Endothelial cell (in vitro differentiated cells): ENCODE results near the gene ATP12A. TPM values are rescaled to one million over a fixed set of nuclear protein-coding genes. Genes with fewer than 3 reads are reported as not detected.

Experiments
- DNase-seq: peaks from one replicate; pipeline ENCODE4 v3.0.0; 2021; ENCODE audit warnings: low spot score
- H3K27ac Mint-ChIP-seq: one replicate; pipeline ENCODE4 v1.8.0; 2021; ENCODE audit warnings: mixed read lengths, inconsistent platforms; ENCODE audit not compliant: unreplicated experiment
- H3K27me3 Mint-ChIP-seq: one replicate; pipeline ENCODE4 v1.8.0; 2021; ENCODE audit warnings: mild to moderate bottlenecking, moderate library complexity, mixed read lengths, inconsistent platforms; ENCODE audit not compliant: unreplicated experiment
- H3K36me3 Mint-ChIP-seq: one replicate; pipeline ENCODE4 v1.8.0; 2021; ENCODE audit warnings: mild to moderate bottlenecking, low read depth, mixed read lengths, inconsistent platforms; ENCODE audit not compliant: unreplicated experiment
- H3K4me1 Mint-ChIP-seq: one replicate; pipeline ENCODE4 v1.8.0; 2021; ENCODE audit warnings: mild to moderate bottlenecking, mixed read lengths, inconsistent platforms; ENCODE audit not compliant: unreplicated experiment
- H3K4me3 Mint-ChIP-seq: one replicate; pipeline ENCODE4 v1.8.0; 2021; ENCODE audit warnings: mild to moderate bottlenecking, mixed read lengths, inconsistent platforms; ENCODE audit not compliant: unreplicated experiment
- H3K9me3 Mint-ChIP-seq: one replicate; pipeline ENCODE4 v1.8.0; 2021; ENCODE audit warnings: mixed read lengths, inconsistent platforms; ENCODE audit not compliant: unreplicated experiment
- total RNA-seq: library from RNA; stranded (reverse); fragmentation: NEBNext Ultra II Directional; extraction: Animal tissue kit (Norgen Biotek cat#: 25700); gene quantifications from one replicate; pipeline ENCODE4 v1.2.1, GENCODE V29; 2021; ENCODE audit not compliant: unreplicated experiment
- TF ChIP-seq, protein P1 (sequence below): fragments of 200-600 bp; sonication (generic); IDR thresholded peaks from one replicate; pipeline ENCODE4 v1.5.0; 2021; ENCODE audit warnings: antibody characterized with exemption; ENCODE audit not compliant: unreplicated experiment

ATP12A gene
- total RNA-seq, 1 donor from 2014 or later = 0.64 TPM

DNA sequence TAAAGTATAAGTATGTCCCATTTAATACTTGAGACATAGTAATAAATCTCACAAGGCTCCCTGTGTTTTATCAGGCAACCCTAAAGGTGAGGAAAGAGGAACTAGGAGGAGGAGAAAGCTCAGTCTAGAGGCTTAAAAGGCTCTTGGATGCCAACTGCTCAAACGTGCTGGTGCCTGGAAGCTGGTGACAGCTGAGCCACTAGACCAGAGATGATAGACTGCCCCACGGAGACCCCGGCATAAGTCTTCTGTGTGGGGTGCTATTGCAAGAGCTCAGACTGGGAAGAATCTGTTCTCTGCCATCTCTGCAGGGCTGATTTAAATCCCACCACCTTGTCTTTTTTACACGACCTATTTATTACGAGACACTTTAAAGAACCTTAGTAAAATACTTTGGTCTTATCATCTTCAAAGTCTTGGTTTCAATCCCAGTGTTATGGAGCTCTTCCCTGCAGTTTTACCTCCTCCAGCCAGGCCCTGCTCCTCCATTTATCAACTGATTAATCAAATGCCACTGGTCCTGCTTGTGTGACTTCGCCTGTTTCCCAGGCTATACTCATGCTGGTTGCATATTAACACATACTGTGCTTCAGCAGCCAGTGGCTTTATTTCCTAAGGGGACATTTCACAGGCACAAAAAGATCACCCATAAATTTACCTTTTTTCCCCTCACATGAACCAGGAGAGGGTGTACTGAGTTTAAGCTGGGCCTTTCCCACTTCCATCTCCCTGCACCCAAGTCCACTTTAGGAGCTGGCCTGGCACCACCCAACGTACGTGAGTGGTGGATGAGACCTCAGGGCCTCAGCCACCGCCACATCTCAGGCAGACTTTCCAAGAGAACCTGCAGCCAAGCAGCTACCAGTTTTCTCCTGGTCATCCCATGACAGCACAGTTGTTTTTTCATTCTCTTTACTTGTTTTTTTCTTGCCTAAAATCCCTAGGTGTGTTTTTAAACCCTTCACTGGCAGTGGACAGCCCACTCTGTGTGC is 7.8 kb upstream of the ATP12A start:
- H3K27me3 Mint-ChIP-seq = peaks cover 5% of the 10 kb centered on the region
- H3K36me3 Mint-ChIP-seq = no peaks in the 10 kb centered on the region
- H3K9me3 Mint-ChIP-seq = no peaks in the 10 kb centered on the region
- peaks cover 23% of the 10 kb centered on the region for H3K4me1 Mint-ChIP-seq
- DNase-seq = no peak
- TF ChIP-seq, protein P1, sequence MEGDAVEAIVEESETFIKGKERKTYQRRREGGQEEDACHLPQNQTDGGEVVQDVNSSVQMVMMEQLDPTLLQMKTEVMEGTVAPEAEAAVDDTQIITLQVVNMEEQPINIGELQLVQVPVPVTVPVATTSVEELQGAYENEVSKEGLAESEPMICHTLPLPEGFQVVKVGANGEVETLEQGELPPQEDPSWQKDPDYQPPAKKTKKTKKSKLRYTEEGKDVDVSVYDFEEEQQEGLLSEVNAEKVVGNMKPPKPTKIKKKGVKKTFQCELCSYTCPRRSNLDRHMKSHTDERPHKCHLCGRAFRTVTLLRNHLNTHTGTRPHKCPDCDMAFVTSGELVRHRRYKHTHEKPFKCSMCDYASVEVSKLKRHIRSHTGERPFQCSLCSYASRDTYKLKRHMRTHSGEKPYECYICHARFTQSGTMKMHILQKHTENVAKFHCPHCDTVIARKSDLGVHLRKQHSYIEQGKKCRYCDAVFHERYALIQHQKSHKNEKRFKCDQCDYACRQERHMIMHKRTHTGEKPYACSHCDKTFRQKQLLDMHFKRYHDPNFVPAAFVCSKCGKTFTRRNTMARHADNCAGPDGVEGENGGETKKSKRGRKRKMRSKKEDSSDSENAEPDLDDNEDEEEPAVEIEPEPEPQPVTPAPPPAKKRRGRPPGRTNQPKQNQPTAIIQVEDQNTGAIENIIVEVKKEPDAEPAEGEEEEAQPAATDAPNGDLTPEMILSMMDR = no peak
- H3K27ac Mint-ChIP-seq = no peak overlapping the region
- no peak overlapping the region for H3K4me3 Mint-ChIP-seq

DNA sequence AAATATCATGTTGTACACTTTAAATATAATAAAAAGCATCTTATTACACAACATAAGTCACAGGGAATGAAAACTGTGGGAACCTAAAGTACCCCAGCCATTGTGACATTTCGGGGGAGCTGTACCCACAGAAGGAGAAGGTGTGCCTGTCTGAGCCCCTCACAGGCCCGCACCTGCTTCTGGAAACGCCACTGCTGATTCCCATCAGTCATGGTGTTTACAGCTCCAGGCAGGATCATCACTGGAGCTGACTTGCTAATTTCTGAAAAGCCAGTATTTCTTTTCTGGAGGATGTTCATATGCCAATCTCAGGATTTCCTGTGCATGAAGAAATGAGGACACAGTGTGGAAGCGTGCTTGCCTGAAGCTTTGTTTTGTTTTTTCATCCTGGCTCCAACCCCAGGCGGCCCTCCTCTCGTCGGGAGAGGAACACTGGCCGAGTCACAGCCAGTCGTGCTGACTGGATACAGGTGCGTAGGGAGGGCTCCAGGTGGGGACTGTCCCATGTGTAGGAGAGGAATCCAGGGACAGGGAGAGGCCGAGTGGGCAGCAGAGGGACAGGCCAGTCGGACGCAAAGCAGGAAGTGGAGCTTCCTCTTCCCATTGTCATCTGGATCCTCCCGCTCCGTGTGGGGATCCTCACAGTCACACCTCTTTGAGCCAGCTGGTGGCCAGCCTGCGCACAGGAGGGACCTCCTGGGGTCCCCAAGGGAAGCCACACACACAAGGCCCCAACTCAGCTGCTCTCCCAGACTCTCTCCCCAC is 4.2 kb upstream of the ATP12A start:
- Mint-ChIP-seq H3K4me3 (peak overlapping the region; percentile 56), H3K27ac (peak overlapping the region; percentile 89), H3K9me3 (no peaks in the 10 kb centered on the region), H3K36me3 (no peaks in the 10 kb centered on the region), H3K4me1 (peaks cover 20% of the 10 kb centered on the region), H3K27me3 (peaks cover 7% of the 10 kb centered on the region)
- TF ChIP-seq, protein P1 = no peak
- no peak for DNase-seq

DNA sequence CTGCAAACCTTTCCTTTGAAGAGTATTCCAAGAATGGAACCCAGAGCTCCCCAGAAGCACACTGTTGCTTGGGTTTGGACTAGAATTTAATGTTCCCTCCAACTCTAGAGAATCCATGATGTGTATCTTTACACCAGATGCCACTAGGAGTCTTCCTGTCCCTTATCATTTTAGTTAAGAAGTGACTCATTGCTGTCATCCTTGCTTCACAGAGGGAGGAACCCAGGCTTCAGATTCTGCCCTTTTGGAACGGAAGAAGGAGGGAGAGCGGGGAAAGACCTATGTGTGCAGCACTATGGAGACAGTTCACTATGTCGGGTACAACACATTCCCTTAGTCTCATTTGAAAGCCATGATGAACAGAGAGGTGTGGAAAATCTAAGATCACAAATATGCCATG is 2.1 kb upstream of the ATP12A start:
- Mint-ChIP-seq H3K36me3 (no peaks in the 10 kb centered on the region), H3K4me3 (no peak overlapping the region), H3K27ac (no peak overlapping the region), H3K27me3 (peaks cover 6% of the 10 kb centered on the region), H3K4me1 (peaks cover 26% of the 10 kb centered on the region), H3K9me3 (no peaks in the 10 kb centered on the region)
- no peak for DNase-seq
- TF ChIP-seq, protein P1 = no peak

DNA sequence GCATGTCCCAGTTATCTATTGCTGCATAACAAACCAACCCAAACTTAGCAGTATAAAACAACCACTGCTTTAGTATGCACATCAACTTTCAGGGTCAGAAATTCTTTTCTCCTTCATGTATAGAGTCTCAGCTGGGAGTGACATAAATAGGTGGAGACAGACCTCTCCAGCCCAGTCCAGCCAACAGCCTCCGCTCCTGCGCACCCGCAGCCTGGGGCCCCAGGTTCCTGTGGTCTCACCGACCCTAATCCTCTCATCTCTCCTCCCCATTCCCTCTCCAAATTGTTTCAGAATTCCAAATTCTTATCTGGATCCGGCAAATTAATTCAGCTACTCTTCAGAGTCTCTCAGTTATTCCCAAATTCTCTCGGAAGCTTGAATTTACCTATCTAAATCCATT is 522 bp upstream of the ATP12A start:
- H3K27ac Mint-ChIP-seq = no peak overlapping the region

More for the DNA sequence above, 522 bp upstream of the ATP12A start:
- Mint-ChIP-seq H3K4me3 (no peak overlapping the region), H3K9me3 (no peaks in the 10 kb centered on the region), H3K36me3 (no peaks in the 10 kb centered on the region), H3K27me3 (peaks cover 4% of the 10 kb centered on the region), H3K4me1 (peaks cover 39% of the 10 kb centered on the region)
- TF ChIP-seq, protein P1 = no peak
- DNase-seq = no peak
